Peyer's patch (tissue), 4 donors: ENCODE data around the gene OTOS. TPM values are rescaled to one million over a fixed set of nuclear protein-coding genes. Genes with fewer than 3 reads are reported as not detected.
A peak's percentile ranks its signal among the peaks of the same experiment; 100 is the strongest.

ENCODE experiments used
- DNase-seq, 3 donors: peaks; one replicate each; pipeline ENCODE4 v3.0.0-alpha.2; 2017 to 2019
- H3K27ac ChIP-seq, 4 donors: fragments of 200-600 bp; sonication (generic); one replicate each; pipeline ENCODE4 v1.5.1; 2016 to 2019
- H3K27me3 ChIP-seq, 2 donors: fragments of 200-600 bp; sonication (generic); one replicate each; pipeline ENCODE4 v1.5.1; 2019
- H3K36me3 ChIP-seq, 3 donors: fragments of 200-600 bp; sonication (generic); one replicate each; pipeline ENCODE4 v1.5.1; 2016 to 2019
- H3K4me1 ChIP-seq, 4 donors: fragments of 200-600 bp; sonication (generic); one replicate each; pipeline ENCODE4 v1.5.1; 2016 to 2019
- H3K4me3 ChIP-seq, 4 donors: fragments of 200-600 bp; sonication (generic); 1 replicate in 3 of 4; 2 replicates in 1 of 4; pipeline ENCODE4 v1.5.1; 2016 to 2019; ENCODE audit warnings: mild to moderate bottlenecking in 1 of 4
- H3K9me3 ChIP-seq, 4 donors: fragments of 200-600 bp; sonication (generic); one replicate each; pipeline ENCODE4 v1.5.1; 2016 to 2019; ENCODE audit warnings: mild to moderate bottlenecking in 1 of 4
- CTCF ChIP-seq, 6 experiments: fragments of 450-650 bp in 4 of 6; fragments of 200-600 bp in 2 of 6; sonication (generic) in 1 of 6; IDR thresholded peaks; one replicate each; pipeline ENCODE4 v1.5.1; 2017 to 2019; ENCODE audit warnings: antibody characterized with exemption in 6 of 6, mild to moderate bottlenecking in 3 of 6, moderate library complexity in 1 of 6
- POLR2A ChIP-seq, 2 donors: fragments of 450-650 bp; IDR thresholded peaks; one replicate each; pipeline ENCODE4 v1.5.1; 2017; ENCODE audit warnings: antibody characterized with exemption in 2 of 2, mild to moderate bottlenecking in 2 of 2, moderate library complexity in 2 of 2
- total RNA-seq, 4 donors: library from RNA; depleted of rRNA; stranded (reverse); fragments of >200 nt; gene quantifications; one replicate each; pipeline ENCODE4 v1.1.0, GENCODE V29; 2016

Gene OTOS
- total RNA-seq, 4 donors from 2014 or later, result not detected

DNA sequence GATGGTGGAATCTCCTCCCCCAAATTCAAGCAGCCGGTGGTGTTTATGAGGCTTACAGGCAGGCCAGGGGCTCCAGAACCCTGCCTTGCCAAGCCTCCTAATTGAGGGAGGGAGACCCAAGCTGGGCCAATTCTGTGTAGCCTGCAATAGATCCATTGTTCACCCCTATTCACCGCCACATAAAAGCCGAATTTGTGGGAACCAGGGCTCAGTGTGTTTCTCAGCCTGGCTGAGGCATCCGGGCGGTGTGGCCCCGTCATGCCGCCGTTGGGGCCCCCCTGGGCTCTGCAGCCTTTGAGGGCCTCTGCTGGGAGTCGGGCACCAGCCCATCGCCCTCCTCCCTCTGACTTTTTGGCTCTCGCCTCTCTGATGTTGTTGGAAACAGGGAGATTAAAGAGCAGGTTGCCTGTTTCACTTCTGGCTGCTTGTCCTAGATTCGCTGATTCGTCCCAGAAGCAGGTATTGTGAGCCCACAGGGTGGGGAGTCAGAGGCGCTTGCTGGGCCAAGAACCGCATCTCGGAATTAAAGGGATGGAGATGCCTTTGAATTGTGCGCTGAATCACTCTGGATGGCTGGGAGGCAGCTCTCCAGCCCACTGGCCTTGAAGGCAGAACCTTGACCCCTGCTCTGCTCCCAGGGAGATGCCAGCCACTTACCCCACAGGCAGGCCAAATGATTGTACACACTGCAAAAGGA lies 14.7 kb upstream of the OTOS start:
- H3K27me3 ChIP-seq, result no peaks in the 10 kb centered on the region
- TF ChIP-seq POLR2A (IDR thresholded peaks at IDR 0.05) (no peak), CTCF (IDR thresholded peaks at IDR 0.05) (no peak)
- H3K9me3 ChIP-seq, result no peaks in the 10 kb centered on the region
- no peak overlapping the region for H3K27ac ChIP-seq
- no peak overlapping the region for H3K4me3 ChIP-seq
- H3K36me3 ChIP-seq, result no peaks in the 10 kb centered on the region
- H3K4me1 ChIP-seq, result no peaks in the 10 kb centered on the region
- DNase-seq, result peak in 1 of 3 donors; percentile 20

- Histone ChIP-seq H3K36me3 (no peaks in the 10 kb centered on the region), H3K9me3 (no peaks in the 10 kb centered on the region), H3K27ac (no peak overlapping the region), H3K27me3 (no peaks in the 10 kb centered on the region), H3K4me3 (no peak overlapping the region), H3K4me1 (no peaks in the 10 kb centered on the region)
- DNase-seq, result peak in 1 of 3 donors; percentile 22
- no peak for TF ChIP-seq POLR2A (IDR thresholded peaks at IDR 0.05)
- TF ChIP-seq CTCF (IDR thresholded peaks at IDR 0.05), result no peak
Observed at GRCh38 chr2:240154606-240155005, 14.1 kb upstream of the OTOS start.

DNA sequence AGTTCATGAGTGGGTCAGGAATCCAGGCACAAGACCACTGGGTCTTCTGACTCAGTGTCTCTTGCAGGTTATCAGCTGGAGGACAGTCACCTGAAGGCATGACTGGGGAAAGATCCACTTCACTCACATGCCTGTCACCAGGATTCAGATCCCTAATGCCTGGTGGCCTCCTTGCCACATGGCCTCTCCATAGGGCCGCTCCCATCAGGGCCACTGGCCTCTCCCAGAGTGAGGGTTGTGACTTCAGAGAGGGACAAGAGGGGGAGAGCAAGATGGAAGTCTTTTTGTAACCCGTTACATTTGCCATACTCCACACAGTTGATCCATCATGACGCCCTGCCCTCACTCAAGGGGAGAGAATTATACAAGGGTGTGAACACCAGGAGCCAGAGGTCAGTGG lies 13.0 kb upstream of the OTOS start:
- TF ChIP-seq POLR2A (IDR thresholded peaks at IDR 0.05) (no peak), CTCF (IDR thresholded peaks at IDR 0.05) (no peak)
- no peak overlapping the region for H3K4me3 ChIP-seq
- no peaks in the 10 kb centered on the region for H3K36me3 ChIP-seq
- no peaks in the 10 kb centered on the region for H3K27me3 ChIP-seq
- no peaks in the 10 kb centered on the region for H3K4me1 ChIP-seq
- peak in 1 of 3 donors; percentile 11 for DNase-seq
- no peaks in the 10 kb centered on the region for H3K9me3 ChIP-seq
- no peak overlapping the region for H3K27ac ChIP-seq

DNA sequence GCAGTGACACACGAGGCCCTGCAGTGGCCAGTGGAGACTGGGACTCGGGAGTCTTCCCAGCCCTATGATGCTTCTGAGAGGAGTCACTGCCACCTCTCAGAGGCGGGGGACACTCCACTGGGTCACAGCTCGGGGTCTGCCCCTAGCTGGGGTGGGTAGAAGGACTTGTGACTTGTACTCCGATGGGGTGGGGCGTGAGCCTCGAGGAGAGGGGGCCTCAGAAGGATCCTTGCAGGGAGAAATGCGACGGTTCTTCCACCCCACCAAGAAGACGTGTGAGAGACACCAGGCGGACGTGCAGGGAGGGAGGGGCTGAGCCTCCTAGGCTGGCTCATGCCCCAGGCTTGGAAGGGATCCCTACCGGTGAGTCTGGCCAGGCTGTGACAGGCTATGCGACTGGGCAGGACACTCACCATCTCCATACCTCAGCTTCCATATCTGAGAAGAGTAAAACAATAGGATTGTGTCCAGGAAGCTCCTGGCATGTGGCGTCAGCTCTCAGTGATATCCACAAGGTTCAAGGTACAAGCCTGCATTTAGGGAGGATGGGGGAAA lies 11.1 kb upstream of the OTOS start:
- DNase-seq, result no peak
- no peak for TF ChIP-seq CTCF (IDR thresholded peaks at IDR 0.05)
- TF ChIP-seq POLR2A (IDR thresholded peaks at IDR 0.05), result no peak
- H3K27me3 ChIP-seq, result no peaks in the 10 kb centered on the region

GRCh38 chr2:240149943-240150784 lies 9.7 kb upstream of the OTOS start:
- no peaks in the 10 kb centered on the region for H3K9me3 ChIP-seq
- H3K27ac ChIP-seq, result no peak overlapping the region
- no peaks in the 10 kb centered on the region for H3K36me3 ChIP-seq
- H3K4me1 ChIP-seq, result no peaks in the 10 kb centered on the region
- no peaks in the 10 kb centered on the region for H3K27me3 ChIP-seq
- TF ChIP-seq POLR2A (IDR thresholded peaks at IDR 0.05) (no peak), CTCF (IDR thresholded peaks at IDR 0.05) (peak in 5 of 6 experiments; percentile 9 to 52 (median 33))
- H3K4me3 ChIP-seq, result no peak overlapping the region
- no peak for DNase-seq

More for the DNA sequence above, 11.1 kb upstream of the OTOS start:
- no peaks in the 10 kb centered on the region for H3K36me3 ChIP-seq
- no peaks in the 10 kb centered on the region for H3K9me3 ChIP-seq
- H3K4me1 ChIP-seq, result no peaks in the 10 kb centered on the region
- no peak overlapping the region for H3K27ac ChIP-seq
- H3K4me3 ChIP-seq, result no peak overlapping the region
